Spleen (tissue), 7 donors: Measurements from ENCODE around the gene ACSF3.

Source experiments
- CTCF ChIP-seq, 11 experiments: fragments of 200-600 bp in 7 of 11; fragments of 450-650 bp in 4 of 11; sonication (generic) in 4 of 11; IDR thresholded peaks in 8 of 11; conservative IDR thresholded peaks in 3 of 11; 1 replicate in 7 of 11; 2 replicates in 4 of 11; pipeline versions ENCODE4 v1.4.0 to v1.8.0; 2016 to 2021; ENCODE audit warnings: antibody characterized with exemption in 11 of 11, inconsistent platforms in 4 of 11, mild to moderate bottlenecking in 1 of 11
- POLR2A ChIP-seq, 3 donors: fragments of 450-650 bp; IDR thresholded peaks; one replicate each; pipeline ENCODE4 v1.5.1; 2017; ENCODE audit warnings: antibody characterized with exemption in 3 of 3, mild to moderate bottlenecking in 1 of 3
- donor health status: DM: no; HTN: no; CAD: no; lungs with moderate emphysema.
- donor health status: DM: no; HTN: no; CAD: no.
- donor health status: DM: no; HTN: no; CAD: no.

GRCh38 chr16:89150090-89150835, 56.6 kb downstream of the ACSF3 start:
- TF ChIP-seq POLR2A (IDR thresholded peaks at IDR 0.05) (no peak), CTCF (IDR thresholded peaks at IDR 0.05 in 8 of 11, conservative IDR thresholded peaks at IDR 0.05 in 3 of 11) (no peak)
